Lower leg skin (tissue), 4 donors: ENCODE results near the gene FOXF1. TPM values are rescaled to one million over a fixed set of nuclear protein-coding genes. Genes with fewer than 3 reads are reported as not detected.
A peak's percentile ranks its signal among the peaks of the same experiment; 100 is the strongest.

ENCODE experiments used
- DNase-seq, 2 donors: peaks; one replicate each; pipeline ENCODE4 v3.0.0-alpha.2; 2019; ENCODE audit warnings: low spot score in 2 of 2
- H3K4me3 ChIP-seq: fragments of 200-600 bp; sonication (generic); 2 replicates; pipeline ENCODE4 v1.5.1; 2017; ENCODE audit warnings: mild to moderate bottlenecking, low read depth; ENCODE audit not compliant: poor library complexity, severe bottlenecking
- POLR2A ChIP-seq, 2 donors: fragments of 450-650 bp; IDR thresholded peaks; one replicate each; pipeline ENCODE4 v1.6.1; 2016 to 2017; ENCODE audit warnings: antibody characterized with exemption in 2 of 2, mild to moderate bottlenecking in 1 of 2, moderate library complexity in 1 of 2
- WGBS, 2 donors: methylation state at CpG; one replicate each; pipeline ENCODE4 v1.1.5; 2018; 5-methylcytosine and 5-hydroxymethylcytosine counted together
- intact Hi-C: fragments of 100-400 bp; cut with DNase I; formaldehyde crosslinking; loops from one replicate; pipeline ENCODE4 v1.15.0; 2023; ENCODE audit warnings: low total_unique reads
- total RNA-seq, 4 donors: library from RNA; depleted of rRNA; stranded (reverse); fragments of >200 nt; gene quantifications; one replicate each; pipeline ENCODE4 v1.1.0, GENCODE V29; 2016
- TF ChIP-seq, protein P1 (sequence below), 3 donors: fragments of 450-650 bp; IDR thresholded peaks; one replicate each; pipeline ENCODE4 v1.5.1; 2016; ENCODE audit warnings: antibody characterized with exemption in 3 of 3, mild to moderate bottlenecking in 3 of 3, moderate library complexity in 2 of 3

Gene FOXF1
- under 1 TPM in 2 of 4 donors, not detected in 2; 0.10 to 0.45 TPM for total RNA-seq

DNA sequence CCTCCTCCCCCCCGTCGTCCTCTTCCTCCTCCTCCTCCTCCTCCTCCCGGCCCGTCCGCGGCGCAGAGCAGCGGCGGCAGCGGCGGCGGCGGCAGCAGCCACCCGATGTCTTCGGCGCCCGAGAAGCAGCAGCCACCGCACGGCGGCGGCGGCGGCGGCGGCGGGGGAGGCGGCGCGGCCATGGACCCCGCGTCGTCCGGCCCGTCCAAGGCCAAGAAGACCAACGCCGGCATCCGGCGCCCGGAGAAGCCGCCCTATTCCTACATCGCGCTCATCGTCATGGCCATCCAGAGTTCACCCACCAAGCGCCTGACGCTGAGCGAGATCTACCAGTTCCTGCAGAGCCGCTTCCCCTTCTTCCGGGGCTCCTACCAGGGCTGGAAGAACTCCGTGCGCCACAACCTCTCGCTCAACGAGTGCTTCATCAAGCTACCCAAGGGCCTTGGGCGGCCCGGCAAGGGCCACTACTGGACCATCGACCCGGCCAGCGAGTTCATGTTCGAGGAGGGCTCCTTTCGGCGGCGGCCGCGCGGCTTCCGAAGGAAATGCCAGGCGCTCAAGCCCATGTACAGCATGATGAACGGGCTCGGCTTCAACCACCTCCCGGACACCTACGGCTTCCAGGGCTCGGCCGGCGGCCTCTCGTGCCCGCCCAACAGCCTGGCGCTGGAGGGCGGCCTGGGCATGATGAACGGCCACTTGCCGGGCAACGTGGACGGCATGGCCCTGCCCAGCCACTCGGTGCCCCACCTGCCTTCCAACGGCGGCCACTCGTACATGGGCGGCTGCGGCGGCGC is at the start of gene FOXF1:
TSS of gene FOXF1 (plus strand) at position 63 of the 797 bp plus-strand sequence. CDS start at position 106, 43 bp downstream.
- intact Hi-C loops, result no loop called here
- no peak for DNase-seq
- TF ChIP-seq, protein P1, sequence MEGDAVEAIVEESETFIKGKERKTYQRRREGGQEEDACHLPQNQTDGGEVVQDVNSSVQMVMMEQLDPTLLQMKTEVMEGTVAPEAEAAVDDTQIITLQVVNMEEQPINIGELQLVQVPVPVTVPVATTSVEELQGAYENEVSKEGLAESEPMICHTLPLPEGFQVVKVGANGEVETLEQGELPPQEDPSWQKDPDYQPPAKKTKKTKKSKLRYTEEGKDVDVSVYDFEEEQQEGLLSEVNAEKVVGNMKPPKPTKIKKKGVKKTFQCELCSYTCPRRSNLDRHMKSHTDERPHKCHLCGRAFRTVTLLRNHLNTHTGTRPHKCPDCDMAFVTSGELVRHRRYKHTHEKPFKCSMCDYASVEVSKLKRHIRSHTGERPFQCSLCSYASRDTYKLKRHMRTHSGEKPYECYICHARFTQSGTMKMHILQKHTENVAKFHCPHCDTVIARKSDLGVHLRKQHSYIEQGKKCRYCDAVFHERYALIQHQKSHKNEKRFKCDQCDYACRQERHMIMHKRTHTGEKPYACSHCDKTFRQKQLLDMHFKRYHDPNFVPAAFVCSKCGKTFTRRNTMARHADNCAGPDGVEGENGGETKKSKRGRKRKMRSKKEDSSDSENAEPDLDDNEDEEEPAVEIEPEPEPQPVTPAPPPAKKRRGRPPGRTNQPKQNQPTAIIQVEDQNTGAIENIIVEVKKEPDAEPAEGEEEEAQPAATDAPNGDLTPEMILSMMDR (IDR thresholded peaks at IDR 0.05), result no peak
- no peak for TF ChIP-seq POLR2A (IDR thresholded peaks at IDR 0.05)
- WGBS, 2 donors, result 0 to 6% methylated on average over 18 to 68 of the region's 89 CpGs
- H3K4me3 ChIP-seq, result peak within 1 kb of the TSS; percentile 26

DNA sequence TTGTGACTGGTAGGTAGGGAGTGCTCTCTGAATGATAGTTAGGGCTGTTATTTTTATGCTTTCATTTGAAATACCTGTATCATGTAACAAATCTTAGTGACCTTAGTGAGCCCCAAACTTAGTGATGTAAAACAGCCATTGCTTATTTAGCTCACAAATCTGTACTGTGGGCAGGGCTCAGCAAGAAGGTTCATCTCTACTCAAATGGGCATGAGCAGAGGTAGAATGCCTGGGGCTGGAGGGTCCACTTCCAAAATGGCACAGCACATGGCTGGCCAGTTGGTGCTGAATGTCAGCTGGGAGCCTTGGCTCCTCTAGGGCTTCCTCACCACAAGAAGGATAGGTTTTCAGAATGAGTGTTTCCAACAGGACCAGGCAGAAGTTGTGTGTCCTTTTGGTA is 49.3 kb upstream of the FOXF1 start:
- no peak for DNase-seq
- no peak for TF ChIP-seq POLR2A (IDR thresholded peaks at IDR 0.05)
- TF ChIP-seq, protein P1 (IDR thresholded peaks at IDR 0.05), result no peak
- no peak overlapping the region for H3K4me3 ChIP-seq
- intact Hi-C loops, result no loop called here

DNA sequence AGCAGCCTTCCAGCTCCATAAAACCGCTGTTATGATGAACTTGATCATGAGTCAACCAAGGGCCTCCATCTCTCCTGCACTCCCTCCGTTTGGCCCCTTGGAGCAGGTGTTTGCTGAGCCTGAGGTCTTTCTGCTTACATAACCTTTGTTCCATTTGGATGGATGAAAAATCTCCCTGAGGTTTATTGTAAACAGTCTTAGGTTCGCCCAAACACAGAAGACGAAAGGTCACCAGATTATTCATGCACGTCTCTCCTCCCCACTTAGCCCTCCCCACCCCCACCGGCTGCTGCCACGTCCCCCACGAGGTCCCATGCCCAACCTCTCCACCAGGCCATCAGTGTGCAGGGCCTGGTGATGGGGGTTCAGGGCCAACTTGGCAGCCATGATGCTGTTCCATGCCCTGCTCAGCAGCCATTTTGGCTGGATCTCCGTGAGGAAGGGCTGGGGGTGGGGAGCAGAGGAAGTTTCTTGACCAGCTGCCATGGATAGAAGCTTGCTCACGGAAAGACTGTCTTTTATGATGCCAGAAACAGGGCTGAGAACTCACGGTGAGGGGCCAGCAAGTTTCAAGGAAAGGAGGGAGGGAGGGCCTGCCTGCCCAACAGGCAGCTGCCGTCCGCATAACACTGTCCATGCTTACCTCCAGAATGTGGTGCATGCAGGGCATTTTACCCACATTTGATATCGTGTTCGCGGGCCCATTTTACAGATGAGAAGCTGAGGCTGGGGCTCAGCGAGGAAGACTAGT is 47.8 kb upstream of the FOXF1 start:
- intact Hi-C loops, result no loop called here
- DNase-seq, result no peak
- TF ChIP-seq, protein P1 (IDR thresholded peaks at IDR 0.05), result no peak
- TF ChIP-seq POLR2A (IDR thresholded peaks at IDR 0.05), result no peak
- no peak overlapping the region for H3K4me3 ChIP-seq
- 79 to 81% methylated on average over 17 of the region's 17 CpGs for WGBS, 2 donors

DNA sequence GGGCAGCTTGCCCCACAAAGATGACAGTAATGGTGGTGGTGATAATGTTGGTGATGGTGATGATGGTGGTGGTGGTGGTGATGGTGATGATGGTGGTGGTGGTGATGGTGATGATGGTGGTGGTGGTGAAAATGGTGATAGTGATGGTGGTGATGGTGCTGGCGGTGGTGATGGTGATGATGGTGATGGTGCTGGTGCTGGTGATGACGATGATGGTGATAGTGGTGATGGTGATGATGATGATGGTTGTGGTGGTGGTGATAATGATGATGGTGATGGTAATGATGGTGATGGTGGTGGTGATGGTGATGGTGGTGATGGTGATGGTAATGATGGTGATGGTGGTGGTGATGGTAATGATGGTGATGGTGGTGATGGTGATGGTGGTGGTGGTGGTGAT is 46.3 kb upstream of the FOXF1 start:
- no peak for DNase-seq
- TF ChIP-seq, protein P1 (IDR thresholded peaks at IDR 0.05), result no peak
- no peak for TF ChIP-seq POLR2A (IDR thresholded peaks at IDR 0.05)
- no peak overlapping the region for H3K4me3 ChIP-seq
- intact Hi-C loops, result no loop called here
- WGBS, 2 donors, result 94 to 95% methylated on average over 2 of the region's 2 CpGs

DNA sequence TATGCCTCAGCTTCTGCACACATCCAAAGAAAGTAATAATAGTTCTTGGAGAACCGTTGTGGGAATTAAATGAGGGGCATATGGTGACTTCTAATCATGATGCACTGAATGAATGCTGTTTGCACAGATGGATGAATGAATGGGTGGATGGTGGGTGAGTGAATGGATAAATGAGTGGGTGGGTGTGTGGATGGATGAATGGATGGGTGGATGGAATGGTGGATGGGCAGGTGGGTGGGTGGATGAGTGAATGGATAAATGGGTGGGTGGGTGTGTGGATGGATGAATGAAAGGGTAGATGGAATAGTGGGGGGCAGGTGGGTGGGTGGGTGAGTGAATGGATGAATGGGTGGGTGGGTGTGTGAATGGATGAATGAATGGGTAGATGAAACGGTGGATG is 44.9 kb upstream of the FOXF1 start:
- intact Hi-C loops, result no loop called here
- no peak overlapping the region for H3K4me3 ChIP-seq
- TF ChIP-seq POLR2A (IDR thresholded peaks at IDR 0.05), result no peak
- TF ChIP-seq, protein P1 (IDR thresholded peaks at IDR 0.05), result no peak
- DNase-seq, result no peak
- WGBS, 2 donors, result 80 to 87% methylated on average over 2 of the region's 2 CpGs
